AG09309 (cell line): ENCODE data around the gene ALG6.
"Not testable (repeated sequence)": the region's sequence is repeated elsewhere in the genome, so short reads cannot be mapped to it uniquely, and the experiment has no call there.

Experiments
- DNase-seq: peaks from one replicate; pipeline ENCODE4 v3.0.0-alpha.2; 2010; ENCODE audit warnings: low read depth
- H3K4me3 ChIP-seq: 2 replicates; pipeline ENCODE4 v1.5.1; 2011; ENCODE audit warnings: mild to moderate bottlenecking, low read depth, low read length, moderate library complexity; ENCODE audit not compliant: control insufficient read depth
- CTCF ChIP-seq: IDR thresholded peaks from 2 replicates; pipeline ENCODE4 v1.5.1; 2011; ENCODE audit warnings: mild to moderate bottlenecking, low read depth, low read length, inconsistent platforms; ENCODE audit not compliant: insufficient read depth, control insufficient read depth; ENCODE audit errors: missing control alignments

The ALG6 gene

DNA sequence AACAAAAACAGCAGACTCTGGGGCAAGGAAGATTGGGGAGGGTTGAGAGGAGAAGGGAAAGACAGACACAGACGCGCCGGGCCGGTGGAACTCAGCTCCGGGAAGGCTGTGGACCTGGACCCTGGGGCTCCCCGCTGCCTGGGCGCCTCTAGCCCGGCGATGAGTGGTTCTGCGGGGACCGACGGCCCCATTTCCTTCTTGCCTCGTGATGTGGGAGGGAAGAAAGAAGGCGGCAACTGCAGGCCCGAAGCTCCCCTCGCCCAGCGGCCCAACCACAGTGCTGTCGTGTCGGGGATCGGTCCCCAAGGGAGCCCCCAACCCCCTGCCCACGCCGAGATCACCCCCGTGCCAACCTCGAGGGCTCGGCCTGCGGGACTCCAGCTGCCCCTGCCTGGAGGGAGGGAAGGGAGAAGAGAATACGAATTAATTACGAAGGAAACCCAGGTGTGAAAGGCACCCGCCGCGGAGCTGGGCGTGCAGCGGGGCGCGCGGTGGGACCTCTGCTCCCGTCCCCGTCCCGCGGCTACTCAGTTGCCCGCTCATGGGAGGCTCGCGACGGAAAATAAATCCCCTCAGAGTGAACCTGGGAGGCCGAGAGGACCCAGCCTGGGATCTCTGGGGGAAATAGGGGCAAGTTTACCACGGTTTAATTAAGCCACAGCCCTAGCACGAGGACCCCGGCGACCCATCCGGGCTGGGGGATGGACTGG is 37.7 kb upstream of the ALG6 start:
- H3K4me3 ChIP-seq = no peak overlapping the region
- TF ChIP-seq CTCF = no peak
- no peak for DNase-seq

DNA sequence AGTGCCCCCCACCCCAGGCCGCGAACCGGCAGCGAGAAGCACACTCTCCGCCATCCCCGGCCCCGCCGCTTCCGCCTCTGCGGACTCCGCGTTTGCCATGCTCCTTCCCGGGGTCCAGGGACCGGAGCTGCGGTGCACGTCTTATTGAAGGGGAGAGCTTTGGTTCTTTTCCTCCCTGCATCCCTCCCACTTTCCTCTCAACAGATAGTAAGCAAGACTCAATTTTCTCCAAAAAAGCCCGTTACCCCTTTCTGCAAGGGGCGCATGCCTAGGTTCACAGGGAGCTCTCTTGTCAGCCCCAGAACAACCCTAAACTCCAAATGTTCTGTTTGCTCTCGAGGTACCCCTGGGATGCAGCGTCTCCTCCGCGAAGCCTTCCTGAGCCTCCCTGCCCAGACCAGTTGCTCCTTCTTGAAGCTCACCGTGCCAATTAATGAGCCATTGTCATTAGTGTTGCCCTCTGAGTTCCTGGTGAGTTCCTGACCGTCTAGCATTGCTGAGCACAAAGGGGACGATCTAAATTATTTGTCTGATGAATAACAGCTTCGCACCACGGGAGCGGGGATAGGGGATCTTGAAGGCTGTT is 37.0 kb upstream of the ALG6 start:
- no peak overlapping the region for H3K4me3 ChIP-seq
- no peak for TF ChIP-seq CTCF

GRCh38 chr1:63342402-63342801 is 25.0 kb upstream of the ALG6 start:
- no peak for TF ChIP-seq CTCF
- H3K4me3 ChIP-seq = no peak overlapping the region
- DNase-seq = no peak

More for the DNA sequence above, 37.0 kb upstream of the ALG6 start:
- DNase-seq = no peak

DNA sequence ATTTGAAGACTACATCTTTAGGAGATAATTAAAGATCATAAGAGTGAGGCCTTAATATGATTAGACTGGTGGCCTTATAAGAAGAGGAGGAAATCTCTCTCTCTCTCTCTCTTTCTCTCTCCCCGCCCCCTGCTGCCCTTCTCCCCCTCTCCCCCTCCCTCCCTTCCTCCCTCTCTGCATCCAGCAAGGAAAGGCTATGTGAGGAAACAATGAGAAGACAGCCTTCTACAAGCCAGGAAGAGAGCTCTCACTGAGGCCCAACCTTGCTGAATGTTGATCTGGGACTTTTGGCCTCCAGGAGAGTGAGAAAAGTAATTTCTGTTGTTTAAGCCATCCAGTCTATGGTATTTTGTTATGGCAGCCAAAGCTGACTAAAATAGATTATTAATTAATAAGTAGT is 23.5 kb upstream of the ALG6 start:
- no peak for TF ChIP-seq CTCF
- no peak for DNase-seq

GRCh38 chr1:63350320-63350719 is 17.1 kb upstream of the ALG6 start:
- no peak overlapping the region for H3K4me3 ChIP-seq
- no peak for TF ChIP-seq CTCF
- DNase-seq = no peak

More for the DNA sequence above, 23.5 kb upstream of the ALG6 start:
- no peak overlapping the region for H3K4me3 ChIP-seq

GRCh38 chr1:63352736-63353135 is 14.7 kb upstream of the ALG6 start:
- H3K4me3 ChIP-seq = no peak overlapping the region
- TF ChIP-seq CTCF = no peak
- DNase-seq = no peak

DNA sequence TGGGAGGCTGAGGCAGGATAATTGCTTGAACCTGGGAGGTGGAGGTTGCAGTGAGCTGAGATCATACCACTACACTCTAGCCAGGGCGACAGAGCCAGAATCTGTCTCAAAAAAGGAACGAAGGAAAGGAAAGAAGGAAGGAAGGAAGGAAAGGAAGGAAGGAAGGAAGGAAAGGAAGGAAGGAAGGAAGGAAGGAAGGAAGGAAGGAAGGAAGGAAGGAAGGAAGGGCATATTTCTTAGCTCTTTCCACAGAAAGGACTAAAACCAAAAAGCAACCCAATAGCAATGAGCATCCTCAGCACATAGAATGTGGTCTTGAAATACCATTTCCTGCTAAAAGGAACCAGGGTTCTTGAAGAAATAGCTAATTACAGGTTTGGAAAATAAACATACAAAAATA is 11.2 kb upstream of the ALG6 start:
- H3K4me3 ChIP-seq, DNase-seq: not testable (repeated sequence)
